HCT116 (cell line): ENCODE data around the gene CD99L2. TPM values are rescaled to one million over a fixed set of nuclear protein-coding genes. Genes with fewer than 3 reads are reported as not detected.

Experiments
- ATAC-seq: fragments of 200-7000 bp; cut with Tn5 transposase; 2 replicates; pipeline ENCODE4 v1.9.1; 2020; ENCODE audit warnings: mild to moderate bottlenecking, moderate library complexity
- BruUV-seq: library from RNA; stranded (reverse); fragments of 400-500 nt; replicated peaks from 2 replicates; lab custom pipeline; 2021; lab: Mats Ljungman, UMichigan
- CTCF ChIA-PET: fragments of 300-600 bp; sonication (Branson Sonifier 250); formaldehyde crosslinking; loops from one replicate; lab custom pipeline; 2021; ENCODE audit warnings: antibody characterized with exemption; lab: Charles Lee
- POLR2A ChIA-PET: fragments of 300-600, 350-600 bp; sonication (Branson Sonifier 250); formaldehyde crosslinking; loops from one replicate; lab custom pipeline; 2021; ENCODE audit warnings: antibody characterized with exemption; lab: Charles Lee
- RAD21 ChIA-PET, 2 experiments: fragments of 300-600 bp; sonication (Branson Sonifier 250); formaldehyde crosslinking; loops; one replicate each; lab custom pipeline; 2023; ENCODE audit warnings: low total read pairs in 2 of 2; ENCODE audit not compliant: uncharacterized antibody in 2 of 2, unreplicated experiment in 2 of 2, low non-redundant PET in 1 of 2; lab: Charles Lee
- DNase-seq: peaks from one replicate; pipeline ENCODE4 v3.0.0-alpha.2; 2010; ENCODE audit warnings: low read depth, low spot score
- H2AFZ ChIP-seq: fragments of 200-600 bp; shearing (Covaris generic), sonication (generic); 2 replicates; pipeline ENCODE4 v1.6.1; 2017; ENCODE audit warnings: low read depth, mixed run types, mixed read lengths, antibody characterized with exemption, low read length; ENCODE audit not compliant: poor library complexity, severe bottlenecking
- H3K27ac ChIP-seq: 2 replicates; pipeline ENCODE4 v1.5.1; 2012; ENCODE audit warnings: low read depth, low read length
- H3K27me3 ChIP-seq: fragments of 200-600 bp; sonication (generic); 2 replicates; pipeline ENCODE4 v1.6.1; 2016; ENCODE audit warnings: mixed run types, low read length, mixed read lengths; ENCODE audit not compliant: insufficient read depth
- H3K36me3 ChIP-seq, 2 experiments: fragments of 200-500 bp in 1 of 2; fragments of 200-600 bp in 1 of 2; sonication (Bioruptor generic) in 1 of 2; sonication (generic) in 1 of 2; 2 replicates each; pipeline versions ENCODE4 v1.5.1 to v1.6.1; 2014 to 2016; ENCODE audit warnings: low read length in 2 of 2, inconsistent platforms in 1 of 2, mixed read lengths in 1 of 2, mixed run types in 1 of 2; ENCODE audit not compliant: insufficient read depth in 2 of 2, control insufficient read depth in 1 of 2
- H3K4me1 ChIP-seq, 2 experiments: fragments of 200-600 bp in 1 of 2; sonication (generic) in 1 of 2; 2 replicates each; pipeline versions ENCODE4 v1.5.1 to v1.6.1; 2012 to 2017; ENCODE audit warnings: low read length in 2 of 2, inconsistent platforms in 1 of 2, mild to moderate bottlenecking in 1 of 2, mixed read lengths in 1 of 2, mixed run types in 1 of 2, moderate library complexity in 1 of 2; ENCODE audit not compliant: insufficient read depth in 2 of 2, control insufficient read depth in 1 of 2
- H3K4me2 ChIP-seq: fragments of 200-600 bp; sonication (generic); 2 replicates; pipeline ENCODE4 v1.6.1; 2017; ENCODE audit warnings: mixed run types, low read length, mixed read lengths
- H3K4me3 ChIP-seq, 2 experiments: fragments of 200-600 bp in 1 of 2; sonication (generic) in 1 of 2; replicated peaks in 1 of 2; 2 replicates each; pipeline ENCODE4 v1.5.1; 2011 to 2016; ENCODE audit warnings: low read length in 2 of 2, control low read depth in 1 of 2, low read depth in 1 of 2, mild to moderate bottlenecking in 1 of 2, mixed read lengths in 1 of 2, mixed run types in 1 of 2
- H3K79me2 ChIP-seq: fragments of 200-600 bp; sonication (generic); 2 replicates; pipeline ENCODE4 v1.6.1; 2017; ENCODE audit warnings: mild to moderate bottlenecking, mixed run types, low read length, moderate library complexity, mixed read lengths; ENCODE audit not compliant: insufficient read depth
- H3K9ac ChIP-seq: fragments of 200-600 bp; sonication (generic); 2 replicates; pipeline ENCODE4 v1.6.1; 2016; ENCODE audit warnings: low read length, mixed read lengths
- H3K9me2 ChIP-seq: fragments of 200-600 bp; sonication (generic), shearing (Covaris generic); 2 replicates; pipeline ENCODE4 v1.6.1; 2017; ENCODE audit warnings: mixed run types, mild to moderate bottlenecking, moderate library complexity; ENCODE audit not compliant: insufficient read depth
- H3K9me3 ChIP-seq, 2 experiments: fragments of 200-500 bp in 1 of 2; fragments of 200-600 bp in 1 of 2; sonication (Bioruptor generic) in 1 of 2; sonication (generic) in 1 of 2; 2 replicates each; pipeline ENCODE4 v1.6.1; 2014 to 2017; ENCODE audit warnings: low read length in 2 of 2, mixed read lengths in 2 of 2, inconsistent platforms in 1 of 2, low read depth in 1 of 2, mild to moderate bottlenecking in 1 of 2, mixed run types in 1 of 2, moderate library complexity in 1 of 2; ENCODE audit not compliant: control insufficient read depth in 1 of 2, insufficient read depth in 1 of 2
- H4K20me1 ChIP-seq: fragments of 200-600 bp; sonication (generic), shearing (Covaris generic); 2 replicates; pipeline ENCODE4 v1.6.1; 2017; ENCODE audit warnings: mixed run types, mild to moderate bottlenecking, moderate library complexity; ENCODE audit not compliant: insufficient read depth
- CBX3 ChIP-seq: IDR thresholded peaks from 2 replicates; pipeline ENCODE4 v1.6.1; 2012; ENCODE audit warnings: low read depth
- CEBPB ChIP-seq: IDR thresholded peaks from 2 replicates; pipeline ENCODE4 v1.6.1; 2012; ENCODE audit warnings: low read depth
- EGR1 ChIP-seq: IDR thresholded peaks from 2 replicates; pipeline ENCODE4 v1.6.1; 2012; ENCODE audit warnings: low read depth
- ELF1 ChIP-seq: IDR thresholded peaks from 2 replicates; pipeline ENCODE4 v1.6.1; 2012; ENCODE audit warnings: low read depth, borderline replicate concordance
- JUND ChIP-seq: IDR thresholded peaks from 2 replicates; pipeline ENCODE4 v1.6.1; 2012
- MAX ChIP-seq: IDR thresholded peaks from 2 replicates; pipeline ENCODE4 v1.6.1; 2012
- POLR2AphosphoS5 ChIP-seq: IDR thresholded peaks from 2 replicates; pipeline ENCODE4 v1.6.1; 2011; ENCODE audit warnings: mild to moderate bottlenecking, low read depth, low read length, moderate library complexity
- RAD21 ChIP-seq: IDR thresholded peaks from 2 replicates; pipeline ENCODE4 v1.6.1; 2012; ENCODE audit warnings: low read depth, mild to moderate bottlenecking
- REST ChIP-seq: IDR thresholded peaks from 2 replicates; pipeline ENCODE4 v1.6.1; 2012; ENCODE audit warnings: low read depth
- TCF7L2 ChIP-seq: IDR thresholded peaks from 2 replicates; pipeline ENCODE4 v1.7.0; 2011; ENCODE audit warnings: borderline replicate concordance, inconsistent platforms; ENCODE audit not compliant: insufficient read depth, insufficient read length; ENCODE audit errors: extremely low read depth
- YY1 ChIP-seq: IDR thresholded peaks from 2 replicates; pipeline ENCODE4 v1.6.1; 2011; ENCODE audit warnings: low read length, low read depth, moderate library complexity, mild to moderate bottlenecking; ENCODE audit not compliant: insufficient replicate concordance; ENCODE audit errors: extremely low read depth
- ZFX ChIP-seq: fragments of 450-650 bp; IDR thresholded peaks from 2 replicates; pipeline ENCODE4 v1.6.1; 2017
- ZNF274 ChIP-seq: fragments of 200-500 bp; sonication (Bioruptor generic); IDR thresholded peaks from 2 replicates; pipeline ENCODE4 v1.6.1; 2014; ENCODE audit warnings: mild to moderate bottlenecking, low read depth, low read length, inconsistent platforms
- intact Hi-C: fragments of 100-400 bp; cut with micrococcal nuclease; formaldehyde crosslinking; loops from 2 replicates; pipeline ENCODE4 v1.10.0; 2022
- total RNA-seq: library from RNA; stranded (reverse); gene quantifications from one replicate; pipeline ENCODE4 v1.2.1, GENCODE V29; 2021; ENCODE audit not compliant: unreplicated experiment
- TF ChIP-seq, protein P1 (sequence below): IDR thresholded peaks from 2 replicates; pipeline ENCODE4 v1.6.1; 2012

Gene CD99L2
- total RNA-seq, 1 experiment from 2014 or later: 6.2 TPM

- Histone ChIP-seq H3K27me3 (no peaks in the 10 kb centered on the region), H3K36me3 (no peaks in the 10 kb centered on the region), H4K20me1 (no peaks in the 10 kb centered on the region), H3K9me2 (no peaks in the 10 kb centered on the region), H3K4me2 (no peak overlapping the region), H3K4me1 (no peaks in the 10 kb centered on the region; a peak in 1 of 4 replicates), H3K79me2 (no peaks in the 10 kb centered on the region), H3K9ac (no peak overlapping the region), H3K4me3 (no peak overlapping the region), H2AFZ (no peak overlapping the region), H3K9me3 (no peaks in the 10 kb centered on the region), H3K27ac (no peak overlapping the region)
- ChIA-PET RAD21 (no interaction called here), CTCF (no interaction called here), POLR2A (no interaction called here)
- DNase-seq: no peak
- ATAC-seq: no peak
- no TSS peak for BruUV-seq
- intact Hi-C loops: no loop called here
- no peak for TF ChIP-seq REST
- no peak for TF ChIP-seq POLR2AphosphoS5
- no peak for TF ChIP-seq CBX3
Measured at GRCh38 chrX:150936556-150936955, 38.1 kb upstream of the CD99L2 start.

- POLR2A ChIA-PET: no interaction called here
- no peak overlapping the region for H3K27ac ChIP-seq
- CTCF ChIA-PET: no interaction called here
Measured at GRCh38 chrX:150935467-150935866, 37.0 kb upstream of the CD99L2 start.

More at GRCh38 chrX:150935467-150935866, 37.0 kb upstream of the CD99L2 start:
- intact Hi-C loops: no loop called here
- H4K20me1 ChIP-seq: no peaks in the 10 kb centered on the region
- H3K9ac ChIP-seq: no peak overlapping the region
- DNase-seq: no peak
- no peaks in the 10 kb centered on the region; a peak in 1 of 4 replicates for H3K4me1 ChIP-seq
- RAD21 ChIA-PET: no interaction called here
- no peak overlapping the region for H2AFZ ChIP-seq
- H3K9me3 ChIP-seq: no peaks in the 10 kb centered on the region
- BruUV-seq: no TSS peak
- no peaks in the 10 kb centered on the region for H3K9me2 ChIP-seq
- H3K4me3 ChIP-seq: no peak overlapping the region
- no peaks in the 10 kb centered on the region for H3K27me3 ChIP-seq
- no peaks in the 10 kb centered on the region for H3K79me2 ChIP-seq
- ATAC-seq: no peak
- no peaks in the 10 kb centered on the region for H3K36me3 ChIP-seq
- no peak overlapping the region for H3K4me2 ChIP-seq
- TF ChIP-seq, protein P1, sequence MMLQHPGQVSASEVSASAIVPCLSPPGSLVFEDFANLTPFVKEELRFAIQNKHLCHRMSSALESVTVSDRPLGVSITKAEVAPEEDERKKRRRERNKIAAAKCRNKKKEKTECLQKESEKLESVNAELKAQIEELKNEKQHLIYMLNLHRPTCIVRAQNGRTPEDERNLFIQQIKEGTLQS: no peak
- TF ChIP-seq YY1 (no peak), ZNF274 (no peak), JUND (no peak), POLR2AphosphoS5 (no peak), ZFX (no peak), TCF7L2 (no peak), CBX3 (no peak), CEBPB (no peak), RAD21 (no peak), ELF1 (no peak), EGR1 (no peak), MAX (no peak)
- TF ChIP-seq, all 23 proteins: peak for 0
